ELR (cell line): ENCODE data around the gene ZNF236.

Experiments
- DNase-seq: peaks from one replicate; pipeline ENCODE4 v3.0.0-alpha.2; 2015; ENCODE audit warnings: low read depth

ZNF236 gene

GRCh38 chr18:76821356-76821874, 942 bp upstream of the ZNF236 start:
- DNase-seq = peak; percentile 18

GRCh38 chr18:76821875-76822505, 367 bp upstream of the ZNF236 start:
- DNase-seq = peak; percentile 59

GRCh38 chr18:76823161-76823538, 793 bp downstream of the ZNF236 start:
- no peak for DNase-seq

GRCh38 chr18:76823587-76824011, 1.2 kb downstream of the ZNF236 start:
- no peak for DNase-seq

- no peak for DNase-seq
Observed at GRCh38 chr18:76824145-76824676, 1.9 kb downstream of the ZNF236 start.

- no peak for DNase-seq
Observed at GRCh38 chr18:76824754-76825153, 2.4 kb downstream of the ZNF236 start.

- peak; percentile 45 for DNase-seq
Observed at GRCh38 chr18:76827205-76828200, 5.1 kb downstream of the ZNF236 start.

GRCh38 chr18:76834379-76834778, 12.0 kb downstream of the ZNF236 start:
- DNase-seq = no peak

- DNase-seq = no peak
Observed at GRCh38 chr18:76835380-76835779, 13.0 kb downstream of the ZNF236 start.

- no peak for DNase-seq
Observed at GRCh38 chr18:76837071-76837470, 14.7 kb downstream of the ZNF236 start.

- DNase-seq = no peak
Observed at GRCh38 chr18:76838182-76838581, 15.8 kb downstream of the ZNF236 start.

- DNase-seq = no peak
Observed at GRCh38 chr18:76839086-76839794, 16.9 kb downstream of the ZNF236 start.

GRCh38 chr18:76842837-76843530, 20.6 kb downstream of the ZNF236 start:
- DNase-seq = no peak

GRCh38 chr18:76844144-76844543, 21.8 kb downstream of the ZNF236 start:
- no peak for DNase-seq

GRCh38 chr18:76844742-76845477, 22.6 kb downstream of the ZNF236 start:
- no peak for DNase-seq

- no peak for DNase-seq
Observed at GRCh38 chr18:76846217-76846616, 23.9 kb downstream of the ZNF236 start.

GRCh38 chr18:76847916-76848315, 25.6 kb downstream of the ZNF236 start:
- DNase-seq = peak; percentile 13

- no peak for DNase-seq
Observed at GRCh38 chr18:76850112-76850511, 27.8 kb downstream of the ZNF236 start.

GRCh38 chr18:76855594-76855993, 33.2 kb downstream of the ZNF236 start:
- DNase-seq = no peak

- no peak for DNase-seq
Observed at GRCh38 chr18:76857476-76857875, 35.1 kb downstream of the ZNF236 start.
